Measurements from ENCODE around the gene HTRA2.
"Not testable (repeated sequence)": the region's sequence is repeated elsewhere in the genome, so short reads cannot be mapped to it uniquely, and the experiment has no call there.

Gene HTRA2

GRCh38 chr2:74559912-74560311 lies 30.2 kb downstream of the HTRA2 start:
- no peak overlapping the region for H2AFZ ChIP-seq (ENCODE audit: low read depth)
- H3K36me3 ChIP-seq (ENCODE audit: insufficient read depth) = no peaks in the 10 kb centered on the region
- H3K27me3 ChIP-seq (ENCODE audit: insufficient read depth, low read depth) = no peaks in the 10 kb centered on the region; the same call in 1 of the 2 replicates
- TF ChIP-seq CTCF (conservative IDR thresholded peaks at IDR 0.05; ENCODE audit: low read depth, low read length) = no peak
- no peak overlapping the region for H3K4me3 ChIP-seq (IDR thresholded peaks at IDR 0.05; ENCODE audit: insufficient read depth, low read depth, low read length)
- peaks cover 4% of the 10 kb centered on the region for H3K4me1 ChIP-seq (ENCODE audit: low read depth, poor library complexity, severe bottlenecking)
- no peaks in the 10 kb centered on the region for H4K20me1 ChIP-seq (ENCODE audit: insufficient read depth)
- H3K9ac ChIP-seq = no peak overlapping the region
- H3K79me2 ChIP-seq (ENCODE audit: insufficient read depth, low read depth) = no peaks in the 10 kb centered on the region
- no peak overlapping the region for H3K27ac ChIP-seq
- no peak overlapping the region for H3K4me2 ChIP-seq

- H2AFZ ChIP-seq (ENCODE audit: low read depth) = no peak overlapping the region
Measured at GRCh38 chr2:74560591-74560990, 30.9 kb downstream of the HTRA2 start.

GRCh38 chr2:74561022-74561421 lies 31.3 kb downstream of the HTRA2 start:
- H3K4me2 ChIP-seq; H2AFZ ChIP-seq (ENCODE audit: low read depth); H3K79me2 ChIP-seq (ENCODE audit: insufficient read depth, low read depth); H3K27me3 ChIP-seq (ENCODE audit: insufficient read depth, low read depth); H3K9ac ChIP-seq; H3K4me1 ChIP-seq (ENCODE audit: low read depth, poor library complexity, severe bottlenecking); H3K36me3 ChIP-seq (ENCODE audit: insufficient read depth); H3K27ac ChIP-seq; H4K20me1 ChIP-seq (ENCODE audit: insufficient read depth); H3K4me3 ChIP-seq (IDR thresholded peaks at IDR 0.05; ENCODE audit: insufficient read depth, low read depth, low read length): not testable (repeated sequence)

More at GRCh38 chr2:74560591-74560990, 30.9 kb downstream of the HTRA2 start:
- H3K4me2 ChIP-seq = no peak overlapping the region
- H3K4me1 ChIP-seq (ENCODE audit: low read depth, poor library complexity, severe bottlenecking) = no peaks in the 10 kb centered on the region
- H3K36me3 ChIP-seq (ENCODE audit: insufficient read depth) = no peaks in the 10 kb centered on the region
- H3K79me2 ChIP-seq (ENCODE audit: insufficient read depth, low read depth) = no peaks in the 10 kb centered on the region
- H3K27me3 ChIP-seq (ENCODE audit: insufficient read depth, low read depth) = no peaks in the 10 kb centered on the region; the same call in 1 of the 2 replicates
- no peak overlapping the region for H3K4me3 ChIP-seq (IDR thresholded peaks at IDR 0.05; ENCODE audit: insufficient read depth, low read depth, low read length)
- H3K27ac ChIP-seq = no peak overlapping the region
- H3K9ac ChIP-seq = no peak overlapping the region
- TF ChIP-seq CTCF (conservative IDR thresholded peaks at IDR 0.05; ENCODE audit: low read depth, low read length) = no peak
- H4K20me1 ChIP-seq (ENCODE audit: insufficient read depth) = no peaks in the 10 kb centered on the region

- Histone ChIP-seq H3K79me2 (ENCODE audit: insufficient read depth, low read depth) (no peaks in the 10 kb centered on the region), H3K9ac (no peak overlapping the region), H3K4me2 (no peak overlapping the region), H2AFZ (ENCODE audit: low read depth) (no peak overlapping the region), H4K20me1 (ENCODE audit: insufficient read depth) (no peaks in the 10 kb centered on the region), H3K27me3 (ENCODE audit: insufficient read depth, low read depth) (no peaks in the 10 kb centered on the region; the same call in 1 of the 2 replicates), H3K27ac (no peak overlapping the region), H3K4me3 (IDR thresholded peaks at IDR 0.05; ENCODE audit: insufficient read depth, low read depth, low read length) (no peak overlapping the region), H3K36me3 (ENCODE audit: insufficient read depth) (no peaks in the 10 kb centered on the region), H3K4me1 (ENCODE audit: low read depth, poor library complexity, severe bottlenecking) (no peaks in the 10 kb centered on the region)
- no peak for TF ChIP-seq CTCF (conservative IDR thresholded peaks at IDR 0.05; ENCODE audit: low read depth, low read length)
Measured at GRCh38 chr2:74562126-74562775, 32.5 kb downstream of the HTRA2 start.

- Histone ChIP-seq H3K4me2 (no peak overlapping the region), H3K27ac (no peak overlapping the region), H2AFZ (ENCODE audit: low read depth) (no peak overlapping the region), H3K27me3 (ENCODE audit: insufficient read depth, low read depth) (no peaks in the 10 kb centered on the region; the same call in 1 of the 2 replicates), H4K20me1 (ENCODE audit: insufficient read depth) (no peaks in the 10 kb centered on the region), H3K9ac (no peak overlapping the region), H3K36me3 (ENCODE audit: insufficient read depth) (no peaks in the 10 kb centered on the region), H3K4me3 (IDR thresholded peaks at IDR 0.05; ENCODE audit: insufficient read depth, low read depth, low read length) (no peak overlapping the region), H3K79me2 (ENCODE audit: insufficient read depth, low read depth) (no peaks in the 10 kb centered on the region), H3K4me1 (ENCODE audit: low read depth, poor library complexity, severe bottlenecking) (no peaks in the 10 kb centered on the region)
- TF ChIP-seq CTCF (conservative IDR thresholded peaks at IDR 0.05; ENCODE audit: low read depth, low read length) = no peak
Measured at GRCh38 chr2:74564222-74564621, 34.5 kb downstream of the HTRA2 start.
